GDM1 (cell line): ENCODE data around the gene CDC6.

Source experiments
- DNase-seq: peaks from one replicate; lab custom pipeline; 2025; lab: John Stamatoyannopoulos, UW

The CDC6 gene

GRCh38 chr17:40323391-40324381, 36.0 kb downstream of the CDC6 start:
- DNase-seq: peak; percentile 40

GRCh38 chr17:40325156-40326013, 37.7 kb downstream of the CDC6 start:
- DNase-seq: no peak

- no peak for DNase-seq
Observed at GRCh38 chr17:40326014-40326831, 38.5 kb downstream of the CDC6 start.

GRCh38 chr17:40326832-40327199, 39.1 kb downstream of the CDC6 start:
- no peak for DNase-seq

GRCh38 chr17:40327244-40327729, 39.6 kb downstream of the CDC6 start:
- no peak for DNase-seq

- no peak for DNase-seq
Observed at GRCh38 chr17:40327735-40328385, 40.2 kb downstream of the CDC6 start.

GRCh38 chr17:40328386-40328766, 40.7 kb downstream of the CDC6 start:
- no peak for DNase-seq

GRCh38 chr17:40329839-40330794, 42.4 kb downstream of the CDC6 start:
- peak; percentile 68 for DNase-seq

GRCh38 chr17:40330850-40331470, 43.3 kb downstream of the CDC6 start:
- no peak for DNase-seq

GRCh38 chr17:40331743-40332641, 44.3 kb downstream of the CDC6 start:
- no peak for DNase-seq

- no peak for DNase-seq
Observed at GRCh38 chr17:40333781-40334448, 46.2 kb downstream of the CDC6 start.

GRCh38 chr17:40335620-40336019, 47.9 kb downstream of the CDC6 start:
- no peak for DNase-seq

GRCh38 chr17:40337351-40337750, 49.7 kb downstream of the CDC6 start:
- DNase-seq: no peak

- DNase-seq: peak; percentile 36
Observed at GRCh38 chr17:40338058-40338457, 50.4 kb downstream of the CDC6 start.

- DNase-seq: no peak
Observed at GRCh38 chr17:40338941-40339649, 51.4 kb downstream of the CDC6 start.

GRCh38 chr17:40340327-40340726, 52.6 kb downstream of the CDC6 start:
- DNase-seq: no peak
